PC-3 (cell line): ENCODE results near the gene ZNF710. TPM values are rescaled to one million over a fixed set of nuclear protein-coding genes. Genes with fewer than 3 reads are reported as not detected.

Experiments used
- ATAC-seq: fragments of 200-7000 bp; cut with Tn5 transposase; 2 replicates; pipeline ENCODE4 v1.9.1; 2020; ENCODE audit warnings: mild to moderate bottlenecking, moderate library complexity
- BruUV-seq: library from RNA; stranded (reverse); fragments of 400-500 nt; replicated peaks from 2 replicates; lab custom pipeline; 2021; lab: Mats Ljungman, UMichigan
- CTCF ChIA-PET: fragments of 300-600 bp; sonication (Branson Sonifier 250); formaldehyde crosslinking; loops from one replicate; lab custom pipeline; 2022; ENCODE audit warnings: antibody characterized with exemption; lab: Charles Lee
- POLR2A ChIA-PET: fragments of 300-600 bp; sonication (Branson Sonifier 250); formaldehyde crosslinking; loops from one replicate; lab custom pipeline; 2022; ENCODE audit warnings: antibody characterized with exemption; ENCODE audit not compliant: unreplicated experiment; lab: Charles Lee
- DNase-seq: peaks from one replicate; pipeline ENCODE4 v3.0.0-alpha.2; 2015
- H2AFZ ChIP-seq: fragments of 300-600 bp; sonication (generic); 2 replicates; pipeline ENCODE4 v1.6.0; 2016; ENCODE audit warnings: antibody characterized with exemption, low read length
- H3F3A ChIP-seq: fragments of 300-600 bp; sonication (generic); one replicate; pipeline ENCODE4 v1.6.0; 2017; ENCODE audit warnings: antibody characterized with exemption, low read length, control low read depth, mild to moderate bottlenecking; ENCODE audit not compliant: unreplicated experiment
- H3K27ac ChIP-seq: fragments of 300-600 bp; sonication (generic); 2 replicates; pipeline ENCODE4 v1.5.1; 2016; ENCODE audit warnings: mild to moderate bottlenecking, low read length
- H3K27me3 ChIP-seq: fragments of 300-600 bp; sonication (generic); 2 replicates; pipeline ENCODE4 v1.6.1; 2016; ENCODE audit warnings: low read length, mixed read lengths
- H3K36me3 ChIP-seq: fragments of 300-600 bp; sonication (generic); 2 replicates; pipeline ENCODE4 v1.6.1; 2016; ENCODE audit warnings: low read depth, mixed run types, low read length, mixed read lengths
- H3K4me1 ChIP-seq: fragments of 300-600 bp; sonication (generic); 2 replicates; pipeline ENCODE4 v1.5.1; 2016; ENCODE audit warnings: low read length; ENCODE audit not compliant: insufficient read depth
- H3K4me2 ChIP-seq: fragments of 300-600 bp; sonication (generic); 2 replicates; pipeline ENCODE4 v1.6.0; 2016; ENCODE audit warnings: low read length
- H3K4me3 ChIP-seq: fragments of 300-600 bp; sonication (generic); 2 replicates; pipeline ENCODE4 v1.5.1; 2016; ENCODE audit warnings: mild to moderate bottlenecking, low read length, mixed read lengths
- H3K79me2 ChIP-seq: fragments of 300-600 bp; sonication (generic); 2 replicates; pipeline ENCODE4 v1.6.1; 2017; ENCODE audit warnings: low read length, mixed read lengths
- H3K9ac ChIP-seq: fragments of 300-600 bp; sonication (generic); 2 replicates; pipeline ENCODE4 v1.6.0; 2016; ENCODE audit warnings: mild to moderate bottlenecking, low read length
- H3K9me2 ChIP-seq: fragments of 300-600 bp; sonication (generic); replicated peaks from 2 replicates; pipeline ENCODE4 v1.6.1; 2016; ENCODE audit warnings: mixed run types, low read length, mixed read lengths
- H3K9me3 ChIP-seq: fragments of 300-600 bp; sonication (generic); 2 replicates; pipeline ENCODE4 v1.6.1; 2016; ENCODE audit warnings: low read length, mixed read lengths
- H4K20me1 ChIP-seq: fragments of 300-600 bp; sonication (generic); 2 replicates; pipeline ENCODE4 v1.6.1; 2016; ENCODE audit warnings: low read length, mixed read lengths
- CTCF ChIP-seq: fragments of 300-600 bp; sonication (generic); conservative IDR thresholded peaks from 2 replicates; pipeline ENCODE4 v1.5.1; 2017; ENCODE audit warnings: antibody characterized with exemption, low read depth, mild to moderate bottlenecking, low read length
- EZH2 ChIP-seq: fragments of 300-600 bp; sonication (generic); IDR thresholded peaks from one replicate; pipeline ENCODE4 v1.6.1; 2017; ENCODE audit warnings: antibody characterized with exemption, mild to moderate bottlenecking, low read length; ENCODE audit not compliant: unreplicated experiment
- EZH2phosphoT487 ChIP-seq: fragments of 300-600 bp; sonication (generic); IDR thresholded peaks from 2 replicates; pipeline ENCODE4 v1.6.1; 2018; ENCODE audit warnings: mild to moderate bottlenecking, antibody characterized with exemption, low read length, borderline replicate concordance
- intact Hi-C: fragments of 100-400 bp; cut with micrococcal nuclease; formaldehyde crosslinking; loops from 2 replicates; pipeline ENCODE4 v1.9.0; 2023
- total RNA-seq: library from RNA; depleted of rRNA; stranded (reverse); fragments of >200 nt; gene quantifications from 2 replicates; pipeline ENCODE4 v1.2.3, GENCODE V29; 2014

ZNF710 gene
- total RNA-seq, 1 experiment from 2014 or later = 12.9 TPM

DNA sequence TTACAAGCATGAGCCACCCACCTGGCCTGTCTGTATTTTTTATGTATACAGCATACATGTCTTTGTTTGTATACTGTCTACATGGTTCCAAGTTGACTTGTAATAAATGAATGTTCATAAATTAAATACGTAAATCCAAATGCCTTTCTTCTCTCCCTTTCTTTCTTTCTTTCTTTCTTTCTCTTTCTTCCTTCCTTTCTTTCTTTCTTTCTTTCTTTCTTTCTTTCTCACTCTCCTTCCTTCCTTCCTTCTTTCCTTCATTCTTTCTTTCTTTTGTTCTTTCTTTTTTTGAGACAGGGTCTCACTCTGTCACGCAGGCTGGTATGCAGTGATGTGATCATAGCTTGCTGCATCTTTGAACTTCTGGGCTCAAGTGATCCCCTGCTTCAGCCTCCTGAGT is 17.1 kb upstream of the ZNF710 start:
- DNase-seq = no peak
- Histone ChIP-seq H3K9me2 (no peaks in the 10 kb centered on the region), H4K20me1 (no peaks in the 10 kb centered on the region), H2AFZ (no peak overlapping the region), H3K9ac (no peak overlapping the region), H3K4me1 (no peaks in the 10 kb centered on the region), H3K79me2 (no peaks in the 10 kb centered on the region), H3K27ac (no peak overlapping the region), H3K36me3 (no peaks in the 10 kb centered on the region), H3K9me3 (no peaks in the 10 kb centered on the region), H3K27me3 (no peaks in the 10 kb centered on the region), H3K4me2 (no peak overlapping the region), H3F3A (no peaks in the 10 kb centered on the region), H3K4me3 (no peak overlapping the region)
- ChIA-PET CTCF (no interaction called here), POLR2A (no interaction called here)
- intact Hi-C loops = no loop called here
- TF ChIP-seq EZH2 (no peak), CTCF (no peak), EZH2phosphoT487 (no peak)
- ATAC-seq = no peak
- BruUV-seq = no TSS peak

- Histone ChIP-seq H3K27me3 (no peaks in the 10 kb centered on the region), H3F3A (no peaks in the 10 kb centered on the region), H3K27ac (no peak overlapping the region), H3K79me2 (no peaks in the 10 kb centered on the region), H4K20me1 (no peaks in the 10 kb centered on the region), H3K9me2 (no peaks in the 10 kb centered on the region), H3K36me3 (no peaks in the 10 kb centered on the region), H2AFZ (no peak overlapping the region), H3K4me3 (no peak overlapping the region), H3K4me1 (no peaks in the 10 kb centered on the region), H3K9ac (no peak overlapping the region), H3K4me2 (no peak overlapping the region), H3K9me3 (no peaks in the 10 kb centered on the region)
- BruUV-seq = no TSS peak
- ATAC-seq (no peak), DNase-seq (no peak)
- CTCF ChIA-PET = no interaction called here
- no peak for TF ChIP-seq CTCF
- no peak for TF ChIP-seq EZH2phosphoT487
- TF ChIP-seq EZH2 = no peak
- intact Hi-C loops = no loop called here
- POLR2A ChIA-PET = no interaction called here
These were observed 16.6 kb upstream of the ZNF710 start for GRCh38 chr15:89984421-89985010.

GRCh38 chr15:89985111-89985510 is 16.0 kb upstream of the ZNF710 start:
- Histone ChIP-seq H3K4me1 (no peaks in the 10 kb centered on the region), H3K79me2 (no peaks in the 10 kb centered on the region), H2AFZ (no peak overlapping the region), H3K27ac (no peak overlapping the region), H3K4me3 (no peak overlapping the region), H3K9me2 (no peaks in the 10 kb centered on the region), H3K9me3 (no peaks in the 10 kb centered on the region), H3K36me3 (no peaks in the 10 kb centered on the region), H3K27me3 (no peaks in the 10 kb centered on the region), H3K9ac (no peak overlapping the region), H3F3A (no peaks in the 10 kb centered on the region), H3K4me2 (no peak overlapping the region), H4K20me1 (no peaks in the 10 kb centered on the region)
- ChIA-PET CTCF (no interaction called here), POLR2A (no interaction called here)
- ATAC-seq (no peak), DNase-seq (no peak)
- no TSS peak for BruUV-seq
- TF ChIP-seq EZH2phosphoT487 = no peak
- TF ChIP-seq CTCF = no peak
- intact Hi-C loops = no loop called here
